Stimulated activated naive CD8-positive, alpha-beta T cell treated with anti-CD3 and anti-CD28 coated beads, Interleukin-15, amount 100 ng/mL, for 72 hours (primary cell): ENCODE measurements around the gene NEFH.
"Not testable (repeated sequence)": the region's sequence is repeated elsewhere in the genome, so short reads cannot be mapped to it uniquely, and the experiment has no call there.

Experiments
- ATAC-seq: fragments of 150-1000 bp; cut with Tn5 transposase; 2 replicates; pipeline ENCODE4 v1.10.0; 2021; ENCODE audit warnings: mild to moderate bottlenecking, moderate library complexity
- DNase-seq, 2 donors: peaks; one replicate each; pipeline ENCODE4 v3.0.0; 2021 to 2022
- H3K27ac Mint-ChIP-seq, 2 donors: one replicate each; pipeline ENCODE4 v1.8.0; 2022; ENCODE audit warnings: mild to moderate bottlenecking in 2 of 2, mixed read lengths in 2 of 2, moderate library complexity in 2 of 2
- H3K27me3 Mint-ChIP-seq: one replicate; pipeline ENCODE4 v1.8.0; 2022; ENCODE audit warnings: mixed read lengths
- H3K4me1 Mint-ChIP-seq: one replicate; pipeline ENCODE4 v1.8.0; 2022; ENCODE audit warnings: mild to moderate bottlenecking, mixed read lengths
- H3K4me3 Mint-ChIP-seq, 2 donors: one replicate each; pipeline ENCODE4 v1.8.0; 2022; ENCODE audit warnings: mild to moderate bottlenecking in 2 of 2, mixed read lengths in 2 of 2, moderate library complexity in 1 of 2
- H3K9me3 Mint-ChIP-seq, 2 donors: one replicate each; pipeline ENCODE4 v1.8.0; 2022; ENCODE audit warnings: mixed read lengths in 2 of 2

The NEFH gene

DNA sequence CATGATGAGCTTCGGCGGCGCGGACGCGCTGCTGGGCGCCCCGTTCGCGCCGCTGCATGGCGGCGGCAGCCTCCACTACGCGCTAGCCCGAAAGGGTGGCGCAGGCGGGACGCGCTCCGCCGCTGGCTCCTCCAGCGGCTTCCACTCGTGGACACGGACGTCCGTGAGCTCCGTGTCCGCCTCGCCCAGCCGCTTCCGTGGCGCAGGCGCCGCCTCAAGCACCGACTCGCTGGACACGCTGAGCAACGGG lies 169 bp downstream of the NEFH start:
- Mint-ChIP-seq H3K4me1 (peaks cover 30% of the 10 kb centered on the region), H3K27me3 (peaks cover 71% of the 10 kb centered on the region), H3K9me3 (no peaks in the 10 kb centered on the region), H3K4me3 (peak overlapping the region in 1 of 2 donors; percentile 7), H3K27ac (no peak overlapping the region)
- ATAC-seq = no peak
- no peak for DNase-seq

DNA sequence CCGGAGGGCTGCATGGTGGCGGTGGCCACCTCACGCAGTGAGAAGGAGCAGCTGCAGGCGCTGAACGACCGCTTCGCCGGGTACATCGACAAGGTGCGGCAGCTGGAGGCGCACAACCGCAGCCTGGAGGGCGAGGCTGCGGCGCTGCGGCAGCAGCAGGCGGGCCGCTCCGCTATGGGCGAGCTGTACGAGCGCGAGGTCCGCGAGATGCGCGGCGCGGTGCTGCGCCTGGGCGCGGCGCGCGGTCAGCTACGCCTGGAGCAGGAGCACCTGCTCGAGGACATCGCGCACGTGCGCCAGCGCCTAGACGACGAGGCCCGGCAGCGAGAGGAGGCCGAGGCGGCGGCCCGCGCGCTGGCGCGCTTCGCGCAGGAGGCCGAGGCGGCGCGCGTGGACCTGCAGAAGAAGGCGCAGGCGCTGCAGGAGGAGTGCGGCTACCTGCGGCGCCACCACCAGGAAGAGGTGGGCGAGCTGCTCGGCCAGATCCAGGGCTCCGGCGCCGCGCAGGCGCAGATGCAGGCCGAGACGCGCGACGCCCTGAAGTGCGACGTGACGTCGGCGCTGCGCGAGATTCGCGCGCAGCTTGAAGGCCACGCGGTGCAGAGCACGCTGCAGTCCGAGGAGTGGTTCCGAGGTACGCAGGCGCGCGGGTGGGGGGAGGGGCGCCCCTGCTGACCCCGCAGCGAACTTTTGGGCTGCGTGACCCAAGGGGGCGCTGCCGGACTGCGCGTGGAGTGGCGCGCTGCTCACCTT lies 670 bp downstream of the NEFH start:
- H3K27me3 Mint-ChIP-seq = peaks cover 67% of the 10 kb centered on the region
- H3K4me3 Mint-ChIP-seq = peak overlapping the region; percentile 52 to 77
- peaks cover 30% of the 10 kb centered on the region for H3K4me1 Mint-ChIP-seq
- H3K9me3 Mint-ChIP-seq = no peaks in the 10 kb centered on the region
- DNase-seq = peak; percentile 44 to 62
- no peak overlapping the region for H3K27ac Mint-ChIP-seq
- peak; percentile 85 for ATAC-seq

GRCh38 chr22:29481265-29482000 lies 1.4 kb downstream of the NEFH start:
- Mint-ChIP-seq H3K27me3 (peaks cover 60% of the 10 kb centered on the region), H3K4me3 (peak overlapping the region; percentile 52 to 77), H3K27ac (peak overlapping the region in 1 of 2 donors; percentile 43), H3K9me3 (no peaks in the 10 kb centered on the region), H3K4me1 (peaks cover 30% of the 10 kb centered on the region)
- ATAC-seq = no peak
- no peak for DNase-seq

DNA sequence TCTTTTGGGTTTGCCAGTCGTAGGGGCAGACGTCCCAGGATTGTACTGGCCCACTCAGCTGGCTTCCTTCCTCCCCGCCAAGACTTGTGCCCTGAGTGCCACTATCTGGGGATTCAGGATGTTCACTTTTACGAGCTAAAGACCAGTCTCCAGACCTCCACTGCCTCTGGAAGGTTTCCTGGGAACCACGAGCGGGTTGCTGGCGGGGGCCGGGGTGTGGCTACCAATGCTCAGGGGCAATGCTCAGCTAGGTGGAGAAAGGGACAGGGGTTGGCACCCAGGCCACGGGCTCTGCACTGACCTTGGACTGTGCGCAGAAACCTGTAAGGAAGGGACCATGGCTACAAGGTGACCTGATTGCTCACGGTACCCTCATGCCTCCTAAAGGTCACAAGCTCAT lies 2.2 kb downstream of the NEFH start:
- Mint-ChIP-seq H3K4me3 (peak overlapping the region; percentile 12 to 64), H3K27me3 (peaks cover 52% of the 10 kb centered on the region), H3K27ac (no peak overlapping the region), H3K9me3 (no peaks in the 10 kb centered on the region), H3K4me1 (peaks cover 30% of the 10 kb centered on the region)
- no peak for ATAC-seq
- DNase-seq = no peak

DNA sequence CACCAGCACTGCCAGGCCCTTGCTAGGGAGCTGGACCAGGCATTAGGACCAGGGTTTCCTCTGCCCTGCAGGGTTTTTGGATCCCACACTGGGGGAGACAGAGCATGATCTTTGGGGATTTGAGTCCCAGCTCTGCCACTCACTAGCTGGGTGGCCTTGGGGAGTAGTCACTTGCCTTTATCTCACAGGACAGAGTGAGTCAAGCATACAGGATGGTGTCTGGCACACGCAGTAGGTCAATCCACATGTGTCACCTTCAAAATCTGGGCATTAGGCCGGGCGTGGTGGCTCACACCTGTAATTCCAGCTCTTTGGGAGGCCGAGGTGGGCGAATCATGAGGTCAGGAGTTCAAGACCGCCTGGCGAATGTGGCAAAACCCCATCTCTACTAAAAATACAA lies 2.7 kb downstream of the NEFH start:
- H3K27me3 Mint-ChIP-seq = peaks cover 48% of the 10 kb centered on the region
- peaks cover 30% of the 10 kb centered on the region for H3K4me1 Mint-ChIP-seq
- no peak overlapping the region for H3K27ac Mint-ChIP-seq
- no peaks in the 10 kb centered on the region for H3K9me3 Mint-ChIP-seq
- ATAC-seq (no peak), DNase-seq (no peak)
- no peak overlapping the region for H3K4me3 Mint-ChIP-seq

DNA sequence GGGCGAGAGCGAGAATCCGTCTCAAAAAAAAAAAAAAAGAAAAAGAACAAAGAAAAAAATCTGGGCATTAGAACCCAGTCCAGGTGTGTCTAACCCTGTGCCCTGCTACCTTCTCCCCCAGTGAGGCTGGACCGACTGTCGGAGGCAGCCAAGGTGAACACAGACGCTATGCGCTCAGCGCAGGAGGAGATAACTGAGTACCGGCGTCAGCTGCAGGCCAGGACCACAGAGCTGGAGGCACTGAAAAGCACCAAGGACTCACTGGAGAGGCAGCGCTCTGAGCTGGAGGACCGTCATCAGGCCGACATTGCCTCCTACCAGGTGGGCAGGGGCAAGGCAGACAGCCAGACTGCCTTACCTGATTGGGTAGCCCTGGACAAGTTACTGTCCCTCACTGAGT lies 3.2 kb downstream of the NEFH start:
- peaks cover 27% of the 10 kb centered on the region for H3K4me1 Mint-ChIP-seq
- no peak overlapping the region for H3K4me3 Mint-ChIP-seq
- no peak for ATAC-seq
- H3K27me3 Mint-ChIP-seq = peaks cover 42% of the 10 kb centered on the region
- no peaks in the 10 kb centered on the region for H3K9me3 Mint-ChIP-seq
- H3K27ac Mint-ChIP-seq = no peak overlapping the region
- DNase-seq = no peak

GRCh38 chr22:29484642-29485041 lies 4.6 kb downstream of the NEFH start:
- ATAC-seq (no peak), DNase-seq (no peak)
- Mint-ChIP-seq H3K27me3 (peaks cover 28% of the 10 kb centered on the region), H3K4me1 (peaks cover 15% of the 10 kb centered on the region), H3K27ac (no peak overlapping the region), H3K9me3 (no peaks in the 10 kb centered on the region), H3K4me3 (no peak overlapping the region)

GRCh38 chr22:29485448-29485847 lies 5.4 kb downstream of the NEFH start:
- H3K27me3 Mint-ChIP-seq = peaks cover 20% of the 10 kb centered on the region
- no peak overlapping the region for H3K4me3 Mint-ChIP-seq
- H3K4me1 Mint-ChIP-seq = peaks cover 13% of the 10 kb centered on the region
- DNase-seq (no peak), ATAC-seq (no peak)
- no peak overlapping the region for H3K27ac Mint-ChIP-seq
- H3K9me3 Mint-ChIP-seq = no peaks in the 10 kb centered on the region

GRCh38 chr22:29487426-29487986 lies 7.5 kb downstream of the NEFH start:
- ATAC-seq (no peak), DNase-seq (no peak)
- H3K27me3 Mint-ChIP-seq = no peaks in the 10 kb centered on the region
- no peak overlapping the region for H3K4me3 Mint-ChIP-seq
- no peaks in the 10 kb centered on the region for H3K4me1 Mint-ChIP-seq
- no peaks in the 10 kb centered on the region for H3K9me3 Mint-ChIP-seq
- no peak overlapping the region for H3K27ac Mint-ChIP-seq

DNA sequence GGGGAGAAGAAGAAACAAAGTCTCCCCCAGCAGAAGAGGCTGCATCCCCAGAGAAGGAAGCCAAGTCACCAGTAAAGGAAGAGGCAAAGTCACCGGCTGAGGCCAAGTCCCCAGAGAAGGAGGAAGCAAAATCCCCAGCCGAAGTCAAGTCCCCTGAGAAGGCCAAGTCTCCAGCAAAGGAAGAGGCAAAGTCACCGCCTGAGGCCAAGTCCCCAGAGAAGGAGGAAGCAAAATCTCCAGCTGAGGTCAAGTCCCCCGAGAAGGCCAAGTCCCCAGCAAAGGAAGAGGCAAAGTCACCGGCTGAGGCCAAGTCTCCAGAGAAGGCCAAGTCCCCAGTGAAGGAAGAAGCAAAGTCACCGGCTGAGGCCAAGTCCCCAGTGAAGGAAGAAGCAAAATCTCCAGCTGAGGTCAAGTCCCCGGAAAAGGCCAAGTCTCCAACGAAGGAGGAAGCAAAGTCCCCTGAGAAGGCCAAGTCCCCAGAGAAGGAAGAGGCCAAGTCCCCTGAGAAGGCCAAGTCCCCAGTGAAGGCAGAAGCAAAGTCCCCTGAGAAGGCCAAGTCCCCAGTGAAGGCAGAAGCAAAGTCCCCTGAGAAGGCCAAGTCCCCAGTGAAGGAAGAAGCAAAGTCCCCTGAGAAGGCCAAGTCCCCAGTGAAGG lies 9.2 kb downstream of the NEFH start:
- not testable (repeated sequence) for H3K27me3 Mint-ChIP-seq, H3K4me1 Mint-ChIP-seq, H3K9me3 Mint-ChIP-seq, H3K4me3 Mint-ChIP-seq, DNase-seq, ATAC-seq
- peak overlapping the region in 1 of 2 donors; percentile 9 for H3K27ac Mint-ChIP-seq

- Mint-ChIP-seq H3K9me3 (peaks cover 9 to 12% of the 10 kb centered on the region in 2 donors), H3K27ac (no peak overlapping the region), H3K4me3 (no peak overlapping the region), H3K27me3 (no peaks in the 10 kb centered on the region), H3K4me1 (no peaks in the 10 kb centered on the region)
- ATAC-seq (no peak), DNase-seq (no peak)
Measured at GRCh38 chr22:29491012-29491411, 11.0 kb downstream of the NEFH start.

- H3K9me3 Mint-ChIP-seq = peaks cover 9 to 12% of the 10 kb centered on the region in 2 donors
Measured at GRCh38 chr22:29493636-29494035, 13.6 kb downstream of the NEFH start.

DNA sequence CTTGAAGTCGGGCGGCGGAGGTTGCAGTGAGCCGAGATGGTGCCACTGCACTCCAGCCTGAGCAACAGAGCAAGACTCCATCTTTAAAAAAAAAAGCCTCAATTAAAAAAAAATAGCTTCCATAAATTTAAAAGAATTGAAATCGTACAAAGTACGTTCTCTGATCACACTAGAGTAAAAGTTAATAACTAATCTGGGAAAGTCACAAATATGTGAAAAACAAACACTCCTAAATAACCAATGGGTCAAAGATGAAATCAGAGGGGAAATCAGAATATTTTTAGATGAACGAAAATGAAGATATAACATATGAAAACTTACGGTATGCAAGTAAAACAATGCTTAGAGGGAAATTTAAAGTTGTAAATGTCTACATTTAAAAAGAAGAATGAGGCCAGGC lies 19.8 kb downstream of the NEFH start:
- no peaks in the 10 kb centered on the region for H3K4me1 Mint-ChIP-seq
- H3K27me3 Mint-ChIP-seq = no peaks in the 10 kb centered on the region
- no peak overlapping the region for H3K27ac Mint-ChIP-seq

More at GRCh38 chr22:29493636-29494035, 13.6 kb downstream of the NEFH start:
- Mint-ChIP-seq H3K4me3 (no peak overlapping the region), H3K27ac (no peak overlapping the region), H3K27me3 (no peaks in the 10 kb centered on the region), H3K4me1 (no peaks in the 10 kb centered on the region)
- ATAC-seq = no peak
- DNase-seq = no peak

GRCh38 chr22:29503811-29504372 lies 23.9 kb downstream of the NEFH start:
- H3K4me1 Mint-ChIP-seq = no peaks in the 10 kb centered on the region
- no peak for DNase-seq
- H3K4me3 Mint-ChIP-seq = no peak overlapping the region
- no peak overlapping the region for H3K27ac Mint-ChIP-seq
- no peaks in the 10 kb centered on the region for H3K27me3 Mint-ChIP-seq
- no peak for ATAC-seq
- H3K9me3 Mint-ChIP-seq = no peaks in the 10 kb centered on the region

More for the DNA sequence above, 19.8 kb downstream of the NEFH start:
- ATAC-seq = no peak
- Mint-ChIP-seq H3K4me3 (no peak overlapping the region), H3K9me3 (peaks cover 4 to 6% of the 10 kb centered on the region in 2 donors)
- no peak for DNase-seq

- peaks cover 16% of the 10 kb centered on the region for H3K4me1 Mint-ChIP-seq
- H3K27me3 Mint-ChIP-seq = no peaks in the 10 kb centered on the region
- no peaks in the 10 kb centered on the region for H3K9me3 Mint-ChIP-seq
- DNase-seq (no peak), ATAC-seq (no peak)
- H3K27ac Mint-ChIP-seq = peak overlapping the region; percentile 8 to 75
- H3K4me3 Mint-ChIP-seq = no peak overlapping the region
Measured at GRCh38 chr22:29509298-29509697, 29.3 kb downstream of the NEFH start.

- no peaks in the 10 kb centered on the region for H3K27me3 Mint-ChIP-seq
- H3K4me1 Mint-ChIP-seq = peaks cover 16% of the 10 kb centered on the region
- no peak for ATAC-seq
- peak overlapping the region; percentile 6 to 58 for H3K27ac Mint-ChIP-seq
- no peak for DNase-seq
- no peaks in the 10 kb centered on the region for H3K9me3 Mint-ChIP-seq
- H3K4me3 Mint-ChIP-seq = no peak overlapping the region
Measured at GRCh38 chr22:29509815-29510214, 29.8 kb downstream of the NEFH start.
